ENCODE measurements around the gene MBOAT1.

Gene MBOAT1

DNA sequence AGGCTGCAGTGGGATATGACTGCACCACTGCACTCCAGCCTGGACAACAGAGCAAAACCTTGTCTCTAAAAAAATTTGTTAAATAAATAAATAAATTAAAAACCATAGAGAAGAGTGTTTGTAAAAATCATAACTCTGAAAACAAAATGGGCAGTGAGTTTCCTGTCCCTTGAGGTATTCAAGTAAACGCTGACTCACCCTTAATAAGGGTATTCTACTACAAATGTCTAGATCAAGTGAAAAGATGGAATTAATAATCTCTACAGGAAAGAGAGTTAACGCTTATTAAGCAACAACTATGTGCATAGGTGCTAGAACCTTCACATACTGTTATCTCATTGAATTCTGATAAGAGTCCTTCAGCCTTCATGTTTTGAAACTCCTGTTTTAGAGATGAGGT is 19.9 kb upstream of the MBOAT1 start:
- no peak for TF ChIP-seq CTCF (IDR thresholded peaks at IDR 0.05; ENCODE audit: low read depth, low read length, missing control alignments)
- no peaks in the 10 kb centered on the region for H3K36me3 ChIP-seq (replicated peaks)
- no peak for DNase-seq
- no peak overlapping the region for H3K4me3 ChIP-seq (ENCODE audit: low read depth, low read length)
- in situ Hi-C loops (cut with HindIII; ENCODE audit: low pct_ligation_motif_present, low sequenced_read_pairs) = no loop called here
- H3K27ac ChIP-seq = no peak overlapping the region
- H3K27me3 ChIP-seq (replicated peaks) = no peaks in the 10 kb centered on the region

DNA sequence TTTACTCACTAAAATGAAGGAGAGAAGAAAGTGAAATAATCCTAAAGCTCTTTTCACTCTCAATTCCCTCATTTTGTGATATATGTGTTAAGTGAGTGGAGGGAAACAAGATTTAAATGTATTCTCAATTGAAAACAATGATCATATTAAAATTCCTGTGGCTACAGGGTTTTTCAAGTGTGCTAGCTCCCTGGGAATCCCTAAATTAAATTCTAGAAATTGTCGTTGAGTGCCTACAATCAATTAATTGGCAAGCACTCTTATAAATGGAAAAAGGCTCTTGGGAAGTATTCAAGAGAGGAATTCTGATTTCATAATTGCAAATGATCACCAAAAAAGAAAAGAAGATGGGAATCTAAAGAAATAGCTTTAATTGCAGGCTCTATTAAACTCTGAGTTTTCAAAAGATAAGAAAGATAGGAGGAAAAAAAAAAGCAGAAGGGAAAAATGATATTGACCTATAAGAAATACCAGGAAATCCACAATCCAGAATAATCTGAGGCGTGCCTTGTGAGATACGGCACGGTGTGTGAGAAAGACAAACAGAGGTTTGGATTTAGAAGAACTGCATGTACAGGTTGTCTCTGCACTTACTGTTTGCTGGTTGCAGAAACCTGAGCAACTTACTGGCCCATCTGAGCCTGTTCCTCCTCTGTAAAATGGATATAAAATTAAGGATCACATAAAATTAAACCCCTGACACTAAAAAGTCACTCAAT is 18.3 kb upstream of the MBOAT1 start:
- no peaks in the 10 kb centered on the region for H3K36me3 ChIP-seq (replicated peaks)
- H3K27ac ChIP-seq = no peak overlapping the region
- no peak for DNase-seq
- TF ChIP-seq CTCF (IDR thresholded peaks at IDR 0.05; ENCODE audit: low read depth, low read length, missing control alignments) = no peak
- in situ Hi-C loops (cut with HindIII; ENCODE audit: low pct_ligation_motif_present, low sequenced_read_pairs) = no loop called here
- no peaks in the 10 kb centered on the region for H3K27me3 ChIP-seq (replicated peaks)
- no peak overlapping the region for H3K4me3 ChIP-seq (ENCODE audit: low read depth, low read length)

DNA sequence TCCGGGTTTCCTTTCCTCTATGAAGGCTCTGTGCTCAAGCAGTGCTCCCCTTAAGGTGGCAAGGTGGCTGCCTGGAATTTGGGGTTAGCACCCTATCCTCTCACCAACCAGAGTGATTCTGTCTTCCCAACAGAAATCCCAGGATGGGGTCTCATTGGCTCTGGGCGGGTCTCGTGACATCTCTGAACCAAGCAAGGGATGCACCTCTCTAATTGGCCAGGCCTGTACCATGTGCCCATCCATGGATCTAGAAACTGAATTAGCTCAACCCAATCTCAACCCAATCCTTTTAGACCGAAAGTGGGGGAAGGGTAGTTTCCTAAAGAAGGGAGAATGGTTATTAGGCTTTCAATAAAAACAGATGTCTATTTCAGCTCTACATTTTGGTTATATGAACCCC is 17.6 kb upstream of the MBOAT1 start:
- TF ChIP-seq CTCF (IDR thresholded peaks at IDR 0.05; ENCODE audit: low read depth, low read length, missing control alignments) = no peak
- H3K27me3 ChIP-seq (replicated peaks) = no peaks in the 10 kb centered on the region
- no peaks in the 10 kb centered on the region for H3K36me3 ChIP-seq (replicated peaks)
- in situ Hi-C loops (cut with HindIII; ENCODE audit: low pct_ligation_motif_present, low sequenced_read_pairs) = no loop called here
- H3K4me3 ChIP-seq (ENCODE audit: low read depth, low read length) = no peak overlapping the region
- DNase-seq = no peak
- H3K27ac ChIP-seq = no peak overlapping the region

- no peaks in the 10 kb centered on the region for H3K27me3 ChIP-seq (replicated peaks)
- no peak for DNase-seq
- H3K4me3 ChIP-seq (ENCODE audit: low read depth, low read length) = no peak overlapping the region
- no peaks in the 10 kb centered on the region for H3K36me3 ChIP-seq (replicated peaks)
- no peak overlapping the region for H3K27ac ChIP-seq
- in situ Hi-C loops (cut with HindIII; ENCODE audit: low pct_ligation_motif_present, low sequenced_read_pairs) = no loop called here
- TF ChIP-seq CTCF (IDR thresholded peaks at IDR 0.05; ENCODE audit: low read depth, low read length, missing control alignments) = no peak
Observed at GRCh38 chr6:20227350-20227749, 15.1 kb upstream of the MBOAT1 start.

DNA sequence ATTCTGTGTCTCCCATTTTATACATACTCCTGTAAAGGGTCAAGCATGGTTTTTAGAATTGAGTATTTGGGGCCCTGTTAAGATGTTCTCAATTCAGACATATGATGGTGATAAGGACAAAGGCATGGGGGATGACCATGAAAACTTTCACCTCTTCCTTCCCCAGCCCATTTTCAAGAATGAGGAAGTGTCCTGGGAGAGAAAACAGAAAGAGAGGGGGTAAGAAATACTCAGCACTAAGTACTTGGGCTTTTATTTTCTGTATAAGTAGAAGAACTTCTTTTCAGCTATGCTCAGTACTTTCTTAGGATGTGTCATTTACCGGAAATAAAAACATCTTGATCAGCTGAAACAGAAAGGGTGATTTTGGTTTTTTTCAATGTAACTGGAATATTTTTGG is 10.9 kb upstream of the MBOAT1 start:
- TF ChIP-seq CTCF (IDR thresholded peaks at IDR 0.05; ENCODE audit: low read depth, low read length, missing control alignments) = no peak

DNA sequence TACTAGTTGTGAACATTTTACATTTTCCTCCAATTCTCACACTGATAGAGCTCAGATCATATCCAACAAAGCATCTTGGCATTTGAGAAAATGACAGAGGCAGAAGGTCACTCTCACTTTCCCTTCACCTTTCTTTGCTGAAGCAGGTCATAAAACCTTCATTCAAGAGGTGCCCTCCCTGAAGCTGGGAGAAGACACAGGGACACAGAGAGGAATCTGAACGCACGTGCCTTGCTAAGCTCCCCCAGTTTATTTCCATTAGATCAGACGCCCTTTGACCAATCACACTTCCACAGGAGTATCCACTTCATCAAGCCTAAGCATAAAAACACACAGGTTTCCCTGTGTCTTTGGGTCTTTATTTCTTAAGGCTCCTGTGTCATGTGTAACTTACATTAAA is 9.2 kb upstream of the MBOAT1 start:
- DNase-seq = no peak
- no peaks in the 10 kb centered on the region for H3K36me3 ChIP-seq (replicated peaks)
- H3K4me3 ChIP-seq (ENCODE audit: low read depth, low read length) = no peak overlapping the region
- in situ Hi-C loops (cut with HindIII; ENCODE audit: low pct_ligation_motif_present, low sequenced_read_pairs) = no loop called here
- no peak overlapping the region for H3K27ac ChIP-seq
- no peak for TF ChIP-seq CTCF (IDR thresholded peaks at IDR 0.05; ENCODE audit: low read depth, low read length, missing control alignments)
- no peaks in the 10 kb centered on the region for H3K27me3 ChIP-seq (replicated peaks)

More for the DNA sequence above, 10.9 kb upstream of the MBOAT1 start:
- Histone ChIP-seq H3K36me3 (replicated peaks) (no peaks in the 10 kb centered on the region), H3K27ac (no peak overlapping the region), H3K4me3 (ENCODE audit: low read depth, low read length) (no peak overlapping the region), H3K27me3 (replicated peaks) (no peaks in the 10 kb centered on the region)
- in situ Hi-C loops (cut with HindIII; ENCODE audit: low pct_ligation_motif_present, low sequenced_read_pairs) = no loop called here
- DNase-seq = no peak

Measured in brain microvascular endothelial cell (primary cell).